K562 (cell line): Measurements from ENCODE around the gene SRC. TPM values are rescaled to one million over a fixed set of nuclear protein-coding genes. Genes with fewer than 3 reads are reported as not detected.

Experiments
- BRF1 ChIP-seq: IDR thresholded peaks from 3 replicates; pipeline ENCODE4 v1.6.1; 2011; ENCODE audit warnings: borderline replicate concordance, mild to moderate bottlenecking; ENCODE audit not compliant: insufficient read length; ENCODE audit errors: extremely low read depth
- EWSR1 ChIP-seq: fragments of 450-650 bp; IDR thresholded peaks from 2 replicates; pipeline ENCODE4 v1.6.1; 2018; ENCODE audit warnings: borderline replicate concordance, mild to moderate bottlenecking, low read depth, moderate library complexity; ENCODE audit not compliant: partially characterized antibody
- FOSL1 ChIP-seq: fragments of 200-800 bp; sonication (Bioruptor generic); conservative IDR thresholded peaks from 2 replicates; pipeline ENCODE4 v1.6.1; 2016; ENCODE audit warnings: missing genetic modification characterization, missing compliant biosample characterization
- LARP7 ChIP-seq: fragments of 450-650 bp; IDR thresholded peaks from 2 replicates; pipeline ENCODE4 v1.6.1; 2016
- NR4A1 ChIP-seq, 2 experiments: fragments of 250-450 bp in 1 of 2; fragments of 450-650 bp in 1 of 2; sonication (Bioruptor Pico) in 1 of 2; IDR thresholded peaks; 2 replicates each; pipeline versions ENCODE4 v1.4.0 to v1.6.1; 2016 to 2020; ENCODE audit warnings: mild to moderate bottlenecking in 2 of 2, missing compliant biosample characterization in 1 of 2, missing genetic modification characterization in 1 of 2, moderate library complexity in 1 of 2
- PHB ChIP-seq: fragments of 250-450 bp; sonication (Bioruptor Pico); IDR thresholded peaks from 2 replicates; pipeline ENCODE4 v1.5.0; 2021
- POLR2G ChIP-seq: fragments of 200-400 bp; formaldehyde crosslinking; IDR thresholded peaks from 2 replicates; pipeline ENCODE4 v1.6.1; 2017; ENCODE audit warnings: low read depth, mild to moderate bottlenecking, antibody characterized with exemption, low read length, moderate library complexity
- PRPF4 ChIP-seq: fragments of 200-400 bp; formaldehyde crosslinking; IDR thresholded peaks from one replicate; pipeline ENCODE4 v1.6.1; 2017; ENCODE audit warnings: low read length, low read depth, mild to moderate bottlenecking; ENCODE audit not compliant: insufficient read depth, poor library complexity, severe bottlenecking
- SFPQ ChIP-seq: fragments of 200-400 bp; formaldehyde crosslinking; IDR thresholded peaks from 2 replicates; pipeline ENCODE4 v1.6.1; 2017; ENCODE audit warnings: mild to moderate bottlenecking, low read depth, low read length, moderate library complexity
- ZBTB2 ChIP-seq: fragments of 450-650 bp; IDR thresholded peaks from 2 replicates; pipeline ENCODE4 v1.6.1; 2016; ENCODE audit warnings: antibody characterized with exemption
- ZNF146 ChIP-seq: IDR thresholded peaks from one replicate; pipeline ENCODE4 v1.6.1; 2018; ENCODE audit warnings: missing compliant biosample characterization; ENCODE audit not compliant: unreplicated experiment
- ZNF695 ChIP-seq: fragments of 450-650 bp; formaldehyde crosslinking; IDR thresholded peaks from 2 replicates; pipeline ENCODE4 v1.4.0; 2020; ENCODE audit warnings: mild to moderate bottlenecking, moderate library complexity
- ZNF79 ChIP-seq: fragments of 250-450 bp; sonication (Bioruptor Pico); IDR thresholded peaks from 2 replicates; pipeline ENCODE4 v1.4.0; 2020; ENCODE audit warnings: low read depth, mild to moderate bottlenecking, moderate library complexity
- polyA plus RNA-seq, 8 experiments: library from polyadenylated mRNA; depleted of rRNA in 4 of 8; stranded (reverse) in 5 of 8; unstranded in 3 of 8; fragments of >200 nt; fragmentation: Nextera tagmentation in 2 of 8; fragmentation: Illumina TruSeq in 1 of 8; extraction: Ambion mirVana in 2 of 8; extraction: Trizol in 1 of 8; gene quantifications; 2 replicates each; pipeline versions ENCODE4 v1.2.1 to v1.2.3, GENCODE V29; 2011 to 2014; ENCODE audit warnings: inconsistent platforms in 1 of 8, missing spikeins in 1 of 8
- total RNA-seq, 7 experiments: library from RNA; depleted of rRNA in 6 of 7; stranded (reverse); fragments of >200 nt in 6 of 7; fragmentation: Illumina TruSeq in 2 of 7; extraction: Trizol in 2 of 7; gene quantifications; 2 replicates each; pipeline versions ENCODE4 v1.2.1 to v1.2.3, GENCODE V29; 2011 to 2021; ENCODE audit warnings: low replicate concordance in 1 of 7
- TF ChIP-seq, protein P1 (sequence below), 2 experiments: fragments of 450-650 bp; formaldehyde crosslinking in 1 of 2; IDR thresholded peaks; 2 replicates each; pipeline versions ENCODE4 v1.4.0 to v1.6.1; 2014 to 2020; ENCODE audit warnings: mild to moderate bottlenecking in 2 of 2, borderline replicate concordance in 1 of 2, low read depth in 1 of 2

Gene SRC
- total and polyA plus RNA-seq, 9 of the 15 experiments (the other 6 are each of a cell fraction or from before 2014, with no cell fraction given): 0.06 to 8.5 (median 3.1) TPM

DNA sequence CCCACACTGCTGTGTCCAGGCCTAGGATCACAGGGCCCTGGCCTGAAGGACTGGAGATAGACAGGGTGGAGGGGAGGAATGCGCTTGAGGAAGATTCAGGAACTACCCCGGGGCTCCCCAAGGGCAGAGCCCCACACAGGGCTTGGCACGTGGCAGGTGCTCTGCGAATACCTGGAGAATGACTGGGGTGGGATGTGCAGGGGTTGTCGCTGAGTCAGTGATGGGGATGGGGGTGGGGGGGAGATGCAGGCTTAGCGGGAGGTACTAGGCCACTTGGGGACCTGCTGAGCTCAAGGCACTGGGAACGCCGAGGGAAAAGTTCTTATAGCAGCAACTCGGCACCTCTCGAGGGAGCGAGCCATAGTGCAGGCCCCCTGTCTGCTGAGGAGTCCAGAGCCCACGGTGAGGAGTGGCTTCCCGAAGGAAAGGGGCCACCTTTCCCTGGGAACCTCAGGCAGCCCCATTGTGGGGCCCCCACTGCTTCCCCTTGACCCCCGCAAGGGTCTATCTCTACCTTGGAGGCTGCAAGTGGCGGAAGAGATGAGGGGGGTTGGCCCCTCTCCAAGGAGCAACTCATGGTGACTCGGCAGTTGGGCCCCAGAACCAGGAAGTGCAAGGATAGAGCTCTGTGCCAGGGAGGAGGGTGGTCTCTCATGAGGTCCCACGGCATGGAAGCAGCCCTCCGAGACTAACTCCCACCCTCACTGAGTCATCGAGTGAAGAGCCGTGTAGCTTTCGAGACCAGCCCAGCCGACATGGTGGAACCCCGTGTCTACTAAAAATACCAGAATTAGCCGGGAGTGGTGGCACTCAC is 33.1 kb downstream of the SRC start (continued):
- TF ChIP-seq ZBTB2 (peak; percentile 58; the same call in 1 of the 2 replicates), POLR2G (peak; percentile 71), PRPF4 (no peak), NR4A1 (CRISPR knock-in tag; IDR thresholded peaks at IDR 0.05) (0 out of 2 replicates have a peak, but pooled peaks have one; percentile 9), NR4A1 (tag; IDR thresholded peaks at IDR 0.05) (peak; percentile 79), ZNF695 (CRISPR knock-in tag) (no peak), PHB (CRISPR knock-in tag) (no peak), ZNF79 (CRISPR knock-in tag) (no peak), SFPQ (no peak), LARP7 (no peak), ZNF146 (CRISPR knock-in tag) (no peak), EWSR1 (no peak), BRF1 (no peak), FOSL1 (tag) (peak; percentile 65; the same call in 1 of the 2 replicates)
- TF ChIP-seq, protein P1, sequence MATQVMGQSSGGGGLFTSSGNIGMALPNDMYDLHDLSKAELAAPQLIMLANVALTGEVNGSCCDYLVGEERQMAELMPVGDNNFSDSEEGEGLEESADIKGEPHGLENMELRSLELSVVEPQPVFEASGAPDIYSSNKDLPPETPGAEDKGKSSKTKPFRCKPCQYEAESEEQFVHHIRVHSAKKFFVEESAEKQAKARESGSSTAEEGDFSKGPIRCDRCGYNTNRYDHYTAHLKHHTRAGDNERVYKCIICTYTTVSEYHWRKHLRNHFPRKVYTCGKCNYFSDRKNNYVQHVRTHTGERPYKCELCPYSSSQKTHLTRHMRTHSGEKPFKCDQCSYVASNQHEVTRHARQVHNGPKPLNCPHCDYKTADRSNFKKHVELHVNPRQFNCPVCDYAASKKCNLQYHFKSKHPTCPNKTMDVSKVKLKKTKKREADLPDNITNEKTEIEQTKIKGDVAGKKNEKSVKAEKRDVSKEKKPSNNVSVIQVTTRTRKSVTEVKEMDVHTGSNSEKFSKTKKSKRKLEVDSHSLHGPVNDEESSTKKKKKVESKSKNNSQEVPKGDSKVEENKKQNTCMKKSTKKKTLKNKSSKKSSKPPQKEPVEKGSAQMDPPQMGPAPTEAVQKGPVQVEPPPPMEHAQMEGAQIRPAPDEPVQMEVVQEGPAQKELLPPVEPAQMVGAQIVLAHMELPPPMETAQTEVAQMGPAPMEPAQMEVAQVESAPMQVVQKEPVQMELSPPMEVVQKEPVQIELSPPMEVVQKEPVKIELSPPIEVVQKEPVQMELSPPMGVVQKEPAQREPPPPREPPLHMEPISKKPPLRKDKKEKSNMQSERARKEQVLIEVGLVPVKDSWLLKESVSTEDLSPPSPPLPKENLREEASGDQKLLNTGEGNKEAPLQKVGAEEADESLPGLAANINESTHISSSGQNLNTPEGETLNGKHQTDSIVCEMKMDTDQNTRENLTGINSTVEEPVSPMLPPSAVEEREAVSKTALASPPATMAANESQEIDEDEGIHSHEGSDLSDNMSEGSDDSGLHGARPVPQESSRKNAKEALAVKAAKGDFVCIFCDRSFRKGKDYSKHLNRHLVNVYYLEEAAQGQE (IDR thresholded peaks at IDR 0.05; ENCODE audit: borderline replicate concordance): no peak
- TF ChIP-seq, protein P1 (CRISPR knock-in tag; IDR thresholded peaks at IDR 0.05; ENCODE audit: low read depth): no peak
